IMR-90 (cell line): Measurements from ENCODE around the gene MXD4. TPM values are rescaled to one million over a fixed set of nuclear protein-coding genes. Genes with fewer than 3 reads are reported as not detected.

Source experiments
- ATAC-seq: fragments of 200-7000 bp; cut with Tn5 transposase; 2 replicates; pipeline ENCODE4 v1.9.1; 2020; ENCODE audit warnings: low read depth, mild to moderate bottlenecking, moderate library complexity
- BruUV-seq: library from RNA; stranded (reverse); fragments of 400-500 nt; replicated peaks from 2 replicates; lab custom pipeline; 2021; lab: Mats Ljungman, UMichigan
- CTCF ChIA-PET: fragments of 300-600 bp; formaldehyde crosslinking; extraction: SDS; loops from one replicate; lab custom pipeline; 2021; ENCODE audit warnings: antibody characterized with exemption; lab: Yijun Ruan, JAX
- POLR2A ChIA-PET: fragments of 300-600 bp; sonication (Branson Sonifier 250); formaldehyde crosslinking; loops from one replicate; lab custom pipeline; 2022; ENCODE audit warnings: antibody characterized with exemption; ENCODE audit not compliant: unreplicated experiment; lab: Charles Lee
- DNase-seq: peaks from one replicate; pipeline ENCODE4 v3.0.0; 2013
- H2AFZ ChIP-seq: replicated peaks from 2 replicates; pipeline ENCODE3; 2013; ENCODE audit warnings: low read length, mild to moderate bottlenecking; ENCODE audit not compliant: poor library complexity
- H2AK5ac ChIP-seq: 2 replicates; pipeline ENCODE4 v1.6.1; 2013; ENCODE audit warnings: low read depth, low read length, inconsistent platforms
- H2AK9ac ChIP-seq: replicated peaks from 2 replicates; pipeline ENCODE3; 2013; ENCODE audit warnings: mild to moderate bottlenecking, low read depth, low read length, moderate library complexity; ENCODE audit not compliant: poor library complexity
- H2BK120ac ChIP-seq: 2 replicates; pipeline ENCODE4 v1.6.1; 2013; ENCODE audit warnings: low read depth, low read length, inconsistent platforms
- H2BK15ac ChIP-seq: 3 replicates; pipeline ENCODE4 v1.6.1; 2013; ENCODE audit warnings: low read depth, low read length, inconsistent platforms
- H2BK20ac ChIP-seq: 2 replicates; pipeline ENCODE4 v1.6.1; 2013; ENCODE audit warnings: low read depth, mild to moderate bottlenecking, inconsistent platforms, low read length, moderate library complexity
- H2BK5ac ChIP-seq: 2 replicates; pipeline ENCODE4 v1.6.1; 2013; ENCODE audit warnings: mild to moderate bottlenecking, low read depth, low read length, inconsistent platforms; ENCODE audit not compliant: poor library complexity, severe bottlenecking
- H3K14ac ChIP-seq: replicated peaks from 2 replicates; pipeline ENCODE4 v1.6.1; 2013; ENCODE audit warnings: low read depth, low read length, inconsistent platforms
- H3K18ac ChIP-seq: 2 replicates; pipeline ENCODE4 v1.6.1; 2013; ENCODE audit warnings: low read depth, low read length, control low read depth
- H3K23ac ChIP-seq: 2 replicates; pipeline ENCODE4 v1.6.1; 2013; ENCODE audit warnings: low read depth, low read length, inconsistent platforms
- H3K27ac ChIP-seq: 2 replicates; pipeline ENCODE4 v1.5.1; 2013; ENCODE audit warnings: mild to moderate bottlenecking, control low read depth, low read length; ENCODE audit not compliant: insufficient read depth
- H3K27me3 ChIP-seq: 2 replicates; pipeline ENCODE4 v1.6.1; 2013; ENCODE audit warnings: low read length; ENCODE audit not compliant: control insufficient read depth, insufficient read depth
- H3K36me3 ChIP-seq: 2 replicates; pipeline ENCODE4 v1.6.1; 2013; ENCODE audit warnings: low read length, mixed read lengths; ENCODE audit not compliant: control insufficient read depth, insufficient read depth
- H3K4ac ChIP-seq: 2 replicates; pipeline ENCODE4 v1.6.1; 2013; ENCODE audit warnings: low read depth, low read length, inconsistent platforms
- H3K4me1 ChIP-seq: 2 replicates; pipeline ENCODE4 v1.6.1; 2013; ENCODE audit warnings: low read length, mixed read lengths; ENCODE audit not compliant: control insufficient read depth, insufficient read depth
- H3K4me2 ChIP-seq: 2 replicates; pipeline ENCODE4 v1.6.1; 2013; ENCODE audit warnings: low read depth, mild to moderate bottlenecking, control low read depth, low read length, moderate library complexity
- H3K4me3 ChIP-seq: 2 replicates; pipeline ENCODE4 v1.5.1; 2013; ENCODE audit warnings: low read depth, mild to moderate bottlenecking, control low read depth, low read length, moderate library complexity; ENCODE audit not compliant: insufficient read depth
- H3K56ac ChIP-seq: 2 replicates; pipeline ENCODE4 v1.6.1; 2013; ENCODE audit warnings: low read length, inconsistent platforms; ENCODE audit not compliant: insufficient read depth; ENCODE audit errors: extremely low read depth
- H3K79me1 ChIP-seq, 2 experiments: 2 replicates each; pipeline ENCODE4 v1.6.1; 2013; ENCODE audit warnings: low read length in 2 of 2, inconsistent platforms in 1 of 2, low read depth in 1 of 2
- H3K9ac ChIP-seq: 2 replicates; pipeline ENCODE4 v1.6.1; 2013; ENCODE audit warnings: low read depth, low read length, control low read depth
- H3K9me1 ChIP-seq: 2 replicates; pipeline ENCODE4 v1.6.1; 2013; ENCODE audit warnings: low read length, inconsistent platforms; ENCODE audit not compliant: insufficient read depth
- H3K9me3 ChIP-seq: 2 replicates; pipeline ENCODE4 v1.6.1; 2013; ENCODE audit warnings: low read length; ENCODE audit not compliant: control insufficient read depth, insufficient read depth
- H4K20me1 ChIP-seq: 2 replicates; pipeline ENCODE4 v1.6.1; 2013; ENCODE audit warnings: low read length, inconsistent platforms; ENCODE audit not compliant: insufficient read depth
- H4K5ac ChIP-seq: 2 replicates; pipeline ENCODE4 v1.6.1; 2013; ENCODE audit warnings: mild to moderate bottlenecking, low read depth, low read length, control low read depth
- H4K8ac ChIP-seq, 2 experiments: 2 replicates each; pipeline ENCODE4 v1.6.1; 2013; ENCODE audit warnings: low read depth in 2 of 2, low read length in 2 of 2, control low read depth in 1 of 2, inconsistent platforms in 1 of 2
- H4K91ac ChIP-seq: 2 replicates; pipeline ENCODE4 v1.6.1; 2013; ENCODE audit warnings: low read depth, low read length, inconsistent platforms; ENCODE audit not compliant: insufficient read depth
- CHD1 ChIP-seq: IDR thresholded peaks from 2 replicates; pipeline ENCODE4 v1.6.1; 2012; ENCODE audit warnings: low read depth, low read length, improper control_type of control experiment
- WGBS, 2 experiments: methylation state at CpG; one replicate each; pipeline versions ENCODE4 v1.1.5 to v1.1.7; 2013; ENCODE audit warnings: missing lambda C conversion rate in 2 of 2; ENCODE audit not compliant: insufficient read length in 1 of 2; ENCODE audit errors: extremely low coverage in 2 of 2; 5-methylcytosine and 5-hydroxymethylcytosine counted together
- dilution Hi-C: fragments of 300-500 bp; cut with HindIII; formaldehyde crosslinking; loops from one replicate; pipeline ENCODE4 v1.14.3; 2018; ENCODE audit warnings: low sequenced_read_pairs; ENCODE audit not compliant: unreplicated experiment
- in situ Hi-C: fragments of 300-500 bp; cut with MboI; formaldehyde crosslinking; loops from 3 replicates; pipeline ENCODE4 v1.14.3; 2019; ENCODE audit warnings: low sequenced_read_pairs, inconsistent platforms, mixed read lengths
- intact Hi-C: fragments of 100-400 bp; cut with micrococcal nuclease; formaldehyde crosslinking; loops from 2 replicates; pipeline ENCODE4 v1.10.0; 2022
- polyA plus RNA-seq, 3 experiments: library from polyadenylated mRNA; depleted of rRNA; stranded (reverse); fragments of >200 nt; gene quantifications; 2 replicates each; pipeline ENCODE4 v1.2.3, GENCODE V29; 2012; ENCODE audit warnings: low replicate concordance in 1 of 3
- total RNA-seq: library from RNA; depleted of rRNA; stranded (reverse); fragments of >200 nt; gene quantifications from 2 replicates; pipeline ENCODE4 v1.2.3, GENCODE V29; 2012

The MXD4 gene
- total and polyA plus RNA-seq, 2 of the 4 experiments (the other 2 are of a cell fraction): 22.8 to 54.4 TPM

- Histone ChIP-seq H4K20me1 (peaks cover 8% of the 10 kb centered on the region; the same call in 1 of the 2 replicates), H2AK9ac (no peak overlapping the region), H3K36me3 (no peaks in the 10 kb centered on the region), H4K91ac (no peak overlapping the region), H3K18ac (no peak overlapping the region), H3K23ac (no peak overlapping the region), H4K8ac (no peak overlapping the region), H3K9me3 (no peaks in the 10 kb centered on the region), H2AFZ (no peak overlapping the region), H3K27ac (no peak overlapping the region), H3K4me1 (peaks cover 11% of the 10 kb centered on the region), H3K4ac (no peak overlapping the region), H3K4me2 (no peak overlapping the region), H3K56ac (no peak overlapping the region), H2BK20ac (no peak overlapping the region), H4K5ac (no peak overlapping the region), H3K9ac (no peak overlapping the region), H2BK5ac (no peak overlapping the region), H2BK120ac (no peak overlapping the region), H2AK5ac (no peak overlapping the region), H3K14ac (no peak overlapping the region; the same call in 1 of the 2 replicates), H3K9me1 (peaks cover 6% of the 10 kb centered on the region; the same call in 1 of the 2 replicates), H3K79me1 (no peaks in the 10 kb centered on the region), H3K27me3 (no peaks in the 10 kb centered on the region), H3K4me3 (no peak overlapping the region), H2BK15ac (no peak overlapping the region)
- intact Hi-C loops: no loop called here
- BruUV-seq: no TSS peak
- ATAC-seq (no peak), DNase-seq (no peak)
- ChIA-PET CTCF (no interaction called here), POLR2A (no interaction called here)
- TF ChIP-seq CHD1: no peak
- dilution Hi-C loops: no loop called here
- WGBS, 2 experiments: no CpG with 5 or more reads among the region's 9 CpGs
- in situ Hi-C loops: no loop called here
Observed at GRCh38 chr4:2287594-2287915, 25.6 kb upstream of the MXD4 start.
